ENCODE data around the gene TMEM232. TPM values are rescaled to one million over a fixed set of nuclear protein-coding genes. Genes with fewer than 3 reads are reported as not detected.
"Not testable (repeated sequence)": the region's sequence is repeated elsewhere in the genome, so short reads cannot be mapped to it uniquely, and the experiment has no call there.

The TMEM232 gene
- total RNA-seq, 1 donor from 2014 or later, result 8.4 TPM

- Mint-ChIP-seq H3K27me3 (no peaks in the 10 kb centered on the region), H3K36me3 (ENCODE audit: insufficient read depth) (no peaks in the 10 kb centered on the region), H3K4me1 (ENCODE audit: low read depth) (no peaks in the 10 kb centered on the region), H3K27ac (no peak overlapping the region), H3K4me3 (ENCODE audit: low read depth) (no peak overlapping the region), H3K9me3 (ENCODE audit: low read depth) (no peaks in the 10 kb centered on the region)
- TF ChIP-seq CTCF (IDR thresholded peaks at IDR 0.05; ENCODE audit: unreplicated experiment), result no peak
- no peak for DNase-seq (ENCODE audit: low spot score, unreplicated experiment)
Measured at GRCh38 chr5:110686270-110686669, 40.2 kb downstream of the TMEM232 start.

- no peaks in the 10 kb centered on the region for H3K4me1 Mint-ChIP-seq (ENCODE audit: low read depth)
- DNase-seq (ENCODE audit: low spot score, unreplicated experiment), result no peak
- no peaks in the 10 kb centered on the region for H3K9me3 Mint-ChIP-seq (ENCODE audit: low read depth)
- no peak for TF ChIP-seq CTCF (IDR thresholded peaks at IDR 0.05; ENCODE audit: unreplicated experiment)
- H3K4me3 Mint-ChIP-seq (ENCODE audit: low read depth), result no peak overlapping the region
- H3K27me3 Mint-ChIP-seq, result no peaks in the 10 kb centered on the region
- no peaks in the 10 kb centered on the region for H3K36me3 Mint-ChIP-seq (ENCODE audit: insufficient read depth)
- no peak overlapping the region for H3K27ac Mint-ChIP-seq
Measured at GRCh38 chr5:110681953-110682352, 44.5 kb downstream of the TMEM232 start.

- H3K4me1 Mint-ChIP-seq (ENCODE audit: low read depth), result no peaks in the 10 kb centered on the region
- no peaks in the 10 kb centered on the region for H3K36me3 Mint-ChIP-seq (ENCODE audit: insufficient read depth)
- no peak for DNase-seq (ENCODE audit: low spot score, unreplicated experiment)
- TF ChIP-seq CTCF (IDR thresholded peaks at IDR 0.05; ENCODE audit: unreplicated experiment), result no peak
- H3K27me3 Mint-ChIP-seq, result no peaks in the 10 kb centered on the region
- H3K4me3 Mint-ChIP-seq (ENCODE audit: low read depth), result no peak overlapping the region
- H3K27ac Mint-ChIP-seq, result no peak overlapping the region
- H3K9me3 Mint-ChIP-seq (ENCODE audit: low read depth), result no peaks in the 10 kb centered on the region
Measured at GRCh38 chr5:110681109-110681508, 45.4 kb downstream of the TMEM232 start.

- H3K27ac Mint-ChIP-seq; H3K9me3 Mint-ChIP-seq (ENCODE audit: low read depth); H3K4me3 Mint-ChIP-seq (ENCODE audit: low read depth); H3K4me1 Mint-ChIP-seq (ENCODE audit: low read depth); DNase-seq (ENCODE audit: low spot score, unreplicated experiment); H3K27me3 Mint-ChIP-seq; H3K36me3 Mint-ChIP-seq (ENCODE audit: insufficient read depth): not testable (repeated sequence)
Measured at GRCh38 chr5:110676554-110676953, 49.9 kb downstream of the TMEM232 start.

GRCh38 chr5:110665184-110665726 is 61.2 kb downstream of the TMEM232 start:
- H3K36me3 Mint-ChIP-seq (ENCODE audit: insufficient read depth), result no peaks in the 10 kb centered on the region
- DNase-seq (ENCODE audit: low spot score, unreplicated experiment), result no peak
- no peak overlapping the region for H3K27ac Mint-ChIP-seq
- H3K27me3 Mint-ChIP-seq, result no peaks in the 10 kb centered on the region
- no peak for TF ChIP-seq CTCF (IDR thresholded peaks at IDR 0.05; ENCODE audit: unreplicated experiment)
- no peaks in the 10 kb centered on the region for H3K4me1 Mint-ChIP-seq (ENCODE audit: low read depth)
- no peaks in the 10 kb centered on the region for H3K9me3 Mint-ChIP-seq (ENCODE audit: low read depth)
- no peak overlapping the region for H3K4me3 Mint-ChIP-seq (ENCODE audit: low read depth)

- no peak overlapping the region for H3K27ac Mint-ChIP-seq
- DNase-seq (ENCODE audit: low spot score, unreplicated experiment), result no peak
- no peak for TF ChIP-seq CTCF (IDR thresholded peaks at IDR 0.05; ENCODE audit: unreplicated experiment)
- no peaks in the 10 kb centered on the region for H3K27me3 Mint-ChIP-seq
- no peaks in the 10 kb centered on the region for H3K36me3 Mint-ChIP-seq (ENCODE audit: insufficient read depth)
- H3K9me3 Mint-ChIP-seq (ENCODE audit: low read depth), result no peaks in the 10 kb centered on the region
- H3K4me3 Mint-ChIP-seq (ENCODE audit: low read depth), result no peak overlapping the region
- H3K4me1 Mint-ChIP-seq (ENCODE audit: low read depth), result no peaks in the 10 kb centered on the region
Measured at GRCh38 chr5:110663525-110663924, 62.9 kb downstream of the TMEM232 start.

Data from progenitor cell of endocrine pancreas (in vitro differentiated cells).